LNCaP clone FGC (cell line): Measurements from ENCODE around the gene NRARP.

Experiments used
- DNase-seq: peaks from one replicate; pipeline ENCODE4 v3.0.0-alpha.2; 2011; ENCODE audit warnings: low read depth
- H3K4me3 ChIP-seq: 2 replicates; pipeline ENCODE4 v1.5.1; 2011; ENCODE audit warnings: mild to moderate bottlenecking, low read depth, low read length, control low read depth
- TF ChIP-seq, protein P1 (sequence below): IDR thresholded peaks from 2 replicates; pipeline ENCODE4 v1.5.1; 2012; ENCODE audit warnings: mild to moderate bottlenecking; ENCODE audit not compliant: control insufficient read depth, insufficient read depth; ENCODE audit errors: extremely low read depth

NRARP gene

DNA sequence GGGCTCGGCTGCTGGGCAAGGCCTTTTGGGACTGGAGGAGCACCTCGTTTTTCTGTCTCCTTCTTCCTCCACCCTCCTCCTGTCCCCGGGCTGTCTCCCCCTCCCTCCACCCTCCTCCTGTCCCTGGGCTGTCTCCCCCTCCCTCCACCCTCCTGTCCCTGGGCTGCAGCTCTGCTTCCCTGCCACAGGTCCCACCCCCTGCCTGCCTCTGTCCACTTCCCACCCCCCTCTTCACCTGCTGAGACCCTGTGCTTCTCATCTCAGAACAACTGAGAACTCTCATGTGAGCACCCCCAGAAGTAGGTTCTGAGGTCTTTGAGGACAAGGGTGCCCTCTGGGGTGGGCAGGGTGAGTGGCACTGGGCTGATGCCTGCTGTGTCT is 30.4 kb downstream of the NRARP start:
- TF ChIP-seq, protein P1, sequence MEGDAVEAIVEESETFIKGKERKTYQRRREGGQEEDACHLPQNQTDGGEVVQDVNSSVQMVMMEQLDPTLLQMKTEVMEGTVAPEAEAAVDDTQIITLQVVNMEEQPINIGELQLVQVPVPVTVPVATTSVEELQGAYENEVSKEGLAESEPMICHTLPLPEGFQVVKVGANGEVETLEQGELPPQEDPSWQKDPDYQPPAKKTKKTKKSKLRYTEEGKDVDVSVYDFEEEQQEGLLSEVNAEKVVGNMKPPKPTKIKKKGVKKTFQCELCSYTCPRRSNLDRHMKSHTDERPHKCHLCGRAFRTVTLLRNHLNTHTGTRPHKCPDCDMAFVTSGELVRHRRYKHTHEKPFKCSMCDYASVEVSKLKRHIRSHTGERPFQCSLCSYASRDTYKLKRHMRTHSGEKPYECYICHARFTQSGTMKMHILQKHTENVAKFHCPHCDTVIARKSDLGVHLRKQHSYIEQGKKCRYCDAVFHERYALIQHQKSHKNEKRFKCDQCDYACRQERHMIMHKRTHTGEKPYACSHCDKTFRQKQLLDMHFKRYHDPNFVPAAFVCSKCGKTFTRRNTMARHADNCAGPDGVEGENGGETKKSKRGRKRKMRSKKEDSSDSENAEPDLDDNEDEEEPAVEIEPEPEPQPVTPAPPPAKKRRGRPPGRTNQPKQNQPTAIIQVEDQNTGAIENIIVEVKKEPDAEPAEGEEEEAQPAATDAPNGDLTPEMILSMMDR, result no peak
- DNase-seq, result no peak
- H3K4me3 ChIP-seq, result no peak overlapping the region

DNA sequence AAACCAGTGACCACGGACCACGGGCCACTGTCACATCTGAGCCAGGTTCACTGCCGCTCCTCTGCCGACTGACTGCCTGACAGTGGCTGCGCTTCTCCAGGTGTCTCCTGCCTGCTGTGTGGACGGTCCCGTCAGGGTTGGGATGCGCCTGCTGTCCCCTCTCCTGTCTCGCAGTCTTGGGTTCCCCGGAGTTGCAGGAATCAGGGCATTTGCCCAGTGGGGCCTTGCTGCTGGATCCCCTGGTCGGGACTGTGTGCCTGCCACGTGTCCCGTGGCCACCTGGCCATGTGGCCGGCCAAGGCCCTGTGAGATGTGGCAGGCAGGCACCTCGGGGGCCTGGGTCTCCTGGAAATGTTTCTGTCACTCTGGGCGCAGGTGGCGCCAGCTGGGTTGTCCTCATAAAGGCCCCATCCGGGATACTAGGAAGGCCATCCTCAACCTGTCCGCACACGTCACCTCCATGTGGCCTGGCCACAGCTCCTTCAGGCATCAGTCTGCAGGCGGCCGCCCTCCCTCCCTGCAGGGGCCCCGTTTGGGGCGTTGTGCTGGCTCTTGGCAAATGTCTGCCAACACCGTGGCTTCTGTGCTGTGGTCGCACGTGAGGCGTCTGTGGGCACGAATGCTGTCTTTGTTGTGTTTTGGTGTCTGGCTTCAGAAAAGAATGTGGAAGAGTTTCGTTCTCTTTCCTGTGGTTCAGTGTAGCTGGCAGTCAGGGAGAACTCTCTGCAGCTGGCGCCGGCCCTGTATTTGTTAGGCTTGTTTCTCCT is 31.0 kb downstream of the NRARP start:
- TF ChIP-seq, protein P1, result no peak
- H3K4me3 ChIP-seq, result no peak overlapping the region
- DNase-seq, result no peak

DNA sequence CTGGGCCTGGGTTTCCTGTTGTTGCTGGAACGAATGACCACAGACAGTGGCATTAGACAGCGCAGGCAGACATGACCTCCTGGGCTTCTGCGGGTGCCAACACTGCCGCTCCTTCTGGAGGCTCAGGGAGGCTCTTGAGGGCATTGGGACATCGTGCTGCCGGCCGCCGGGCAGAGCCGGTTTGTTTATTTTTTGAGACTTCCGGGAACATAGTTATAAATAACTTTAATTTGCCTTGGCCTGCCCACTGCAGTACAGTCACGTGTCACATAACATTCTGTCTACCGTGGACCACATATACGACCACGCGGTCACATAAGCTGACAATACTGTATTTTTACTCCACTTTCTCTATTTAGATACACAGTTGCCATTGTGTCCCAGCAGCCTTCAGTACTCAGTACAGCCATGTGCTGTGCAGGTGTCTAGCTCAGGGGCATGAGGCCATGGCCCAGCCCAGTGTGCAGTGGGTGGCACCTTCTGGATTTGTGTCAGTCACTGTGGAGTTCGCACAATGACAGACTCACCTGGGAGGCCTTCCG is 32.8 kb downstream of the NRARP start:
- peak; percentile 88 for DNase-seq
- TF ChIP-seq, protein P1, result no peak
- H3K4me3 ChIP-seq, result peak overlapping the region; percentile 47

DNA sequence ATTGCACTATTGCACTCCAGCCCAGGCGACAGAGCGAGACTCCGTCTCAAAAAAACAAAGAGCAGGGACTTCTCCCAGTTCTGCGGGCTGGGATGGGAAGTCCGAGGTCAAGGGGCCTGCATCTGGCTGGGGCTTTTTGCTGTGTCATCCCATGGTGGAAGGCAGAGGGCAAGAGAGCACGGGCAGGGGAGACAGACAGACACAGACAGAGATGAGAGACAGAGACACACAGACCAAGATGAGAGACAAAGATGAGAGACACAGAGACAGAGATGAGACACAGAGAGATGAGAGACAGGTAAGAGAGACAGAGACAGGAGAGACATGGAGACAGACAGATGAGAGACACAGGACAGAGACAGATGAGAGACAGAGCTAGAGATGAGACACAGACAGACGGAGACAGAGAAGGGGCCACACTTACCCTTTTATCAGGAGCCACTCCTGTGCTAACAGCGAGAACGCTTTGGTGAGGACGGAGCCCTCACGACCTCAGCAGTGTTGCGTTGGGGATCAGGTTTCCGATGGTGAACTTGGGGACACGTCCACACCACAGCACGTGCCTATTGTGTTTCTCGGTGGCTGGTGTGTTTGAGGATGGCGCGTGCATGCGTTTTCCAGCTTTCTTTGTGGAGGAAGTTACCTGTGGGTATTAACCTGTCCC is 33.4 kb downstream of the NRARP start:
- DNase-seq, result no peak
- peak overlapping the region; percentile 47 for H3K4me3 ChIP-seq
- TF ChIP-seq, protein P1, result no peak

DNA sequence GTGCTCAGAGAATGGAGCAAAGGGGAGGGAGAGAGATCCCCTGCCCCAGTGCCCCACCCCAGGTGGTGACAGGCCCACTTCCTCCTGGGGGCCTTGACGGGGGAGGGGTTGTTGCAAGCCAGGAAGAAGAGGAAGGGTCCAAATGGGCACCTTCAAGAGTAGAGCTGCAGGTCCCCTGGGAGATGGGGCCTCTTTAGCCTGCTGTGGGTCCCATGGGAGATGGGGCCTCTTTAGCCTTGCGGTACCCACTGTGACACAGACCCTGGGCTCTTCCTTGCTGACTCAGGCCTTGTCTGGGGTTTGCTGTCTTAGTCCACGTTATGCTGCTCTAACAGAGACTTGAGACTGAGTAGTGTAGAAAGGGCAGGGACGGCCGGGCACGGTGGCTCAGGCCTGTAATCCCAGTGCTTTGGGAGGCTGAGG is 34.1 kb downstream of the NRARP start:
- H3K4me3 ChIP-seq, result peak overlapping the region; percentile 47
- TF ChIP-seq, protein P1, result no peak
- no peak for DNase-seq

DNA sequence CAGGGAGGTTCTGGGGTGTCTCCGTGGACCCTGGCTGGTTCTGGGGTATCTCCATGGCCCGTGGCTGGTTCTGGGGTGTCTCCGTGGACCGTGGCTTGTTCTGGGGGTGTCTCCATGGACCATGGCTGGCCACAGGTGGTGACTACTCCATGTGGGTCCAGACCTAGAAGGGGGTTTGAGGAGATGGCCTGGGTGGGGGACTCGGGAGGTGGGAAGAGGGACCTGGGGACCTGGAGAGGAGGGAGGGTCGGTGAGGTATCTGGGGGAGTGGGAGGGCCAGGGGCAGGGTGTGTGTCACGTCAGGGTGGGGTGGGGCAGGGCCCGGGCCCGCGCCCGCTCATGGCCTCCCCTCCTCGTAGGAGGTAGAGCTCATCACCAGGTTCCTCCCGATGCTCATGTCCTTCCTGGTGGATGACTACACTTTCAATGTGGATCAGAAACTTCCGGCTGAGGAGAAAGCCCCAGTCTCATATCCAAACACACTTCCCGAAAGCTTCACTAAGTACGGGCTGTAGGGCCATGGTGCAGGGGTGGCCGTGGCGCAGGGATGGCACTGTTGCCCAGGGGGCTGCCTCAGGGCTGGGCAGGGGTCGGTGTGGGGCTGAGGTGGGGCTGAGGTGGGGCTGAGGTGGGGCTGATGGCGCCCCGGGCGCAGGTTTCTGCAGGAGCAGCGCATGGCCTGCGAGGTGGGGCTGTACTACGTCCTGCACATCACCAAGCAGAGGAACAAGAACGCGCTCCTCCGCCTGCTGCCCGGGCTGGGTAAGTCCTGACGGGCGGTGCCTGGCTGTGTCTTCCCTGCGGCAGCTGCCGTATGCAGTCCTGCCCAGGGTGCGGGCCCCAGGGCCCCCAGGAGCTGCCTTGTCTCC is 35.3 kb downstream of the NRARP start:
- no peak for DNase-seq
- no peak overlapping the region for H3K4me3 ChIP-seq
- TF ChIP-seq, protein P1, result no peak
